ENCODE measurements around the gene CDC26.

Gene CDC26

GRCh38 chr9:113306566-113306965 lies 31.2 kb upstream of the CDC26 start:
- DNase-seq (ENCODE audit: extremely low spot score) = no peak
- CTCF ChIA-PET = no interaction called here
- no peak for TF ChIP-seq CTCF (IDR thresholded peaks at IDR 0.05; ENCODE audit: control extremely low read depth, extremely low read depth, low read depth, missing control alignments)
- POLR2A ChIA-PET = no interaction called here

DNA sequence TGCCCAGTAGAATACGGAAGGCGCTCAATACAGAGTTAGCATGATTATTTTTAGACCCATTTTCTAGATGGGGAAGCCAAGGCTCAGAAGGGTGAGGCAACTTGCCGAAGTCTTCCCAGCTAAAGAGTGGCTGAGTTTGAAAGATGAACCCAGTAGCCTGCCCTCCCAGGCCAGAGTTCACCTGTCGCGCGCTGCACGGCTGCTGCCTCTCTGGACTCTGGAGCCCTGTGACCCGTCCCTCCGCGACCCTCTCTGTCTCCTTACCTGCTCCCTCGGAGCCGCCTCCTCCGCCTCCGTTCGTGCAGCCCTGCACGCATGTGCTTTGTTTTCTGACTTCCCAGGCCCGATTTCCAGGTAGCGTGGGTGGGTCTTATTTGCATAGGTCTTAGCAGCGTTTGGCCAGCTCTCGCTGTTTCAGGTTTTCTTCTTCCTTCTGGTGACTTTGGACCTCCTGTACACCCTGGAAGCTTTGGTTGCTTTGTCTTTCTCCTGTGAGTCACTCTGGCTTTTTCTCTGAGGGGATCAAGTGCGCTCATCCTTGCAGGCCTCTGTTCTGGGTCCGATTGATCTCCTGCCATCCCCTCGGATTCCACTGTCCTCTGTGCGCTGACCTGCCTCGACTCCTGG lies 27.5 kb upstream of the CDC26 start, which contains the start of gene RNF183:
Gene RNF183 (minus strand): TSS at position 585 of the 627 bp plus-strand sequence. CDS start 5,192 bp downstream, outside the sequence.
- ChIA-PET POLR2A (no interaction called here), CTCF (no interaction called here)
- no peak for TF ChIP-seq CTCF (IDR thresholded peaks at IDR 0.05; ENCODE audit: control extremely low read depth, extremely low read depth, low read depth, missing control alignments)
- DNase-seq (ENCODE audit: extremely low spot score) = no peak

DNA sequence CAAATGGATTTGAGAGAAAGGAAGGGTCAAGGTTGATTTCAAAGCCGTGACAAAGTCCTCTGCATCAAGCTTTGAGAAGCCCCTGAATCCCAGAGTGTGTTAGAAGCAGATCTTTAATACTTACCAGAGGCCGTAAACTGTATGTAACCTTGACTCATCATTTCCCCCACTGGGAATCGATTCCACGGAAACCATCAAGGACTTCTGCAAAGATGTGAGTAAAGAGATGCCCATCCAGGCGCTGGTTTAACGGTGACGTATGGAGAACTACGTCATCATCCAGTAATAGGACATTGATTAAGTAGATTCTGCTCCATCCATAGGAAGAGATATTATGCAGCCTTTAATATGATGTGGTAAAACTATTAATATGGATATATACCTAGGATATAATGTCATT lies 26.2 kb upstream of the CDC26 start:
- POLR2A ChIA-PET = no interaction called here

DNA sequence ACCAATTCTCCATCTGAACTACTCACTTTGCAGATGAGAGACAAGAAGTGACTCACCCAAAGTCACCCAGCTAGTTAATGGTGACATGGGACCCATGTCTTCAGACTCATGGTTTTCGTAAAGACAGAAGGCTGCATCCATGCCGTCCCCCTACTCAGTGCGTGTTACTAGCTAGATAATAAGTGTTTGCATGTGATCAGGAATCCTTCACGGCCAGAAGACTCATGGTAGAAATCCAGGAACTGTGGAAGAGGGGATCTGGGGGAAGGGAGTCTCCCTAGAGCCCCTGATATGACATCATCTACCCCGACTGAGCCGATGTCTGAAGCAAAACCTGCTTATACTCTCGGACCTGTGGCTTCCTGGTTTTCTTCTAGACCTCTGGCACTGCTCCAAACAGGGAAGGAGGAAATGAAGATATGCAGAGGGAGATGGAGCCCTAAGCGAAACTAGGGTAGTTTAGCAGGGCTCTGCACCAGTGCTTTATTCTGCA lies 24.5 kb upstream of the CDC26 start:
- no peak for TF ChIP-seq CTCF (IDR thresholded peaks at IDR 0.05; ENCODE audit: control extremely low read depth, extremely low read depth, low read depth, missing control alignments)
- ChIA-PET POLR2A (no interaction called here), CTCF (interaction anchor here (1.0 to 1.9 kb wide), 4 partner anchors 9 to 102 kb away, joined by 3 to 6 read pairs (median 4); no protein-coding TSS in a partner anchor)
- no peak for DNase-seq (ENCODE audit: extremely low spot score)

More for the DNA sequence above, 26.2 kb upstream of the CDC26 start:
- CTCF ChIA-PET = no interaction called here
- no peak for TF ChIP-seq CTCF (IDR thresholded peaks at IDR 0.05; ENCODE audit: control extremely low read depth, extremely low read depth, low read depth, missing control alignments)
- DNase-seq (ENCODE audit: extremely low spot score) = no peak

- TF ChIP-seq CTCF (IDR thresholded peaks at IDR 0.05; ENCODE audit: control extremely low read depth, extremely low read depth, low read depth, missing control alignments) = no peak
- ChIA-PET POLR2A (interaction anchor here (0.6 kb wide), 1 partner anchor 11 kb away, joined by 4 read pairs; no protein-coding TSS in a partner anchor), CTCF (interaction anchor here (1.0 to 1.9 kb wide), 3 partner anchors 10 to 103 kb away, joined by 4 to 6 read pairs (median 4); no protein-coding TSS in a partner anchor)
- no peak for DNase-seq (ENCODE audit: extremely low spot score)
These were observed 23.8 kb upstream of the CDC26 start for GRCh38 chr9:113298924-113299770.

- DNase-seq (ENCODE audit: extremely low spot score) = no peak
- TF ChIP-seq CTCF (IDR thresholded peaks at IDR 0.05; ENCODE audit: control extremely low read depth, extremely low read depth, low read depth, missing control alignments) = no peak
- ChIA-PET CTCF (interaction anchor here (1.7 kb wide), 1 partner anchor 104 kb away, joined by 4 read pairs; no protein-coding TSS in a partner anchor), POLR2A (interaction anchor here (0.6 kb wide), 1 partner anchor 12 kb away, joined by 4 read pairs; no protein-coding TSS in a partner anchor)
These were observed 22.9 kb upstream of the CDC26 start for GRCh38 chr9:113298311-113298710.
